Central memory CD8-positive, alpha-beta T cell (primary cell): ENCODE data around the gene BRAP.
A peak's percentile ranks its signal among the peaks of the same experiment; 100 is the strongest.
"Not testable (repeated sequence)": the region's sequence is repeated elsewhere in the genome, so short reads cannot be mapped to it uniquely, and the experiment has no call there.

Source experiments
- ATAC-seq: fragments of 150-1000 bp; cut with Tn5 transposase; replicated peaks from 2 replicates; pipeline ENCODE4 v1.10.0; 2022; ENCODE audit warnings: mild to moderate bottlenecking, moderate FRiP score, moderate number of reproducible peaks; ENCODE audit not compliant: poor library complexity, severe bottlenecking; ENCODE audit errors: extremely low read depth
- DNase-seq, 2 donors: peaks; one replicate each; pipeline ENCODE4 v3.0.0; 2021; ENCODE audit warnings: low spot score in 2 of 2
- H3K27ac Mint-ChIP-seq: one replicate; pipeline ENCODE4 v1.8.0; 2022; ENCODE audit warnings: low read depth, mild to moderate bottlenecking, moderate library complexity, mixed read lengths
- H3K27me3 Mint-ChIP-seq: one replicate; pipeline ENCODE4 v1.8.0; 2022; ENCODE audit warnings: mixed read lengths
- H3K36me3 Mint-ChIP-seq: one replicate; pipeline ENCODE4 v1.8.0; 2022; ENCODE audit warnings: mild to moderate bottlenecking, moderate library complexity, mixed read lengths; ENCODE audit not compliant: insufficient read depth
- H3K4me1 Mint-ChIP-seq: one replicate; pipeline ENCODE4 v1.8.0; 2022; ENCODE audit warnings: mixed read lengths
- H3K4me3 Mint-ChIP-seq: one replicate; pipeline ENCODE4 v1.8.0; 2022; ENCODE audit warnings: mild to moderate bottlenecking, moderate library complexity, mixed read lengths
- H3K9me3 Mint-ChIP-seq: one replicate; pipeline ENCODE4 v1.8.0; 2022; ENCODE audit warnings: mixed read lengths

BRAP gene, protein sequence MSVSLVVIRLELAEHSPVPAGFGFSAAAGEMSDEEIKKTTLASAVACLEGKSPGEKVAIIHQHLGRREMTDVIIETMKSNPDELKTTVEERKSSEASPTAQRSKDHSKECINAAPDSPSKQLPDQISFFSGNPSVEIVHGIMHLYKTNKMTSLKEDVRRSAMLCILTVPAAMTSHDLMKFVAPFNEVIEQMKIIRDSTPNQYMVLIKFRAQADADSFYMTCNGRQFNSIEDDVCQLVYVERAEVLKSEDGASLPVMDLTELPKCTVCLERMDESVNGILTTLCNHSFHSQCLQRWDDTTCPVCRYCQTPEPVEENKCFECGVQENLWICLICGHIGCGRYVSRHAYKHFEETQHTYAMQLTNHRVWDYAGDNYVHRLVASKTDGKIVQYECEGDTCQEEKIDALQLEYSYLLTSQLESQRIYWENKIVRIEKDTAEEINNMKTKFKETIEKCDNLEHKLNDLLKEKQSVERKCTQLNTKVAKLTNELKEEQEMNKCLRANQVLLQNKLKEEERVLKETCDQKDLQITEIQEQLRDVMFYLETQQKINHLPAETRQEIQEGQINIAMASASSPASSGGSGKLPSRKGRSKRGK

DNA sequence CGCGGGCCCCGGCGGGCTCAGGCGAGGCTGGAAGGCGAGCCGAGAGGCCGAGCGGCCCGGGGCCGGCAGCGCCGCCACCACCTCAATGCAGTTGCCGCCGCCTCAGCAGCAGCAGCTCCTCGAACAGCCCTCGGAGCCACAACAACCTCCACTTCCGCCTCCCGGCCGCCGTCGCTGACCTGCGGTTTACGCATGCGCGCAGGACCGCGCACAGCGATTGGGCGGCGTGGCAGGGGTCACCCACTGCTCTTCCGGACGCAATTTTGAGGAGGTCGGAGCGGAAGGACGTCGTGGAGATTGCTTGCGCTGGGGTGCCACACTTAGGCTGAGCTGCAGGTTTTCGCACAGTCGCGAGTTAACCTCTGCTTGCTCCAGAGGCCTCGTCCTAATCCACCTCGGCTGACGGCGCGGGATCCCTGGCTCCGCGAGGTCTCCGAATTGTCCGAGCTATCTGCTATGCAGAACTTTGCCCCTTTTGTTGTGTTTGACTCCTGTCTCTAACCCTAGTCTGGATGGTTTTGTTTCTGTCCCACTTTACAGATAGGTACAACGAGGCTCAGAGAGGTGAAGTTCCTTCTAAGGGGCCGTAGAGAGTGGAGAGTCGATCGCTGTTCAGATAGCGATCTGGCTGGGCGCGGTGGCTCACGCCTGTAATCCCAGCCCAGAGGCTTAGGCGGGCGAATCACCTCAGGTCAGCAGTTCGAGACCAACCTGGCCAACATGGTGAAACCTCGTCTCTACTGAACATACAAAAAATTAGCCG, at the start of gene BRAP, which contains the start of gene ACAD10:
TSS of gene BRAP (minus strand) at position 146 of the 763 bp plus-strand sequence. CDS start 164 bp downstream, outside the sequence.
TSS of gene ACAD10 (plus strand) at position 243 of the 763 bp plus-strand sequence. CDS start 6,657 bp downstream, outside the sequence.
- H3K9me3 Mint-ChIP-seq = no peaks in the 10 kb centered on the region
- no peaks in the 10 kb centered on the region for H3K27me3 Mint-ChIP-seq
- peaks cover 44% of the 10 kb centered on the region for H3K36me3 Mint-ChIP-seq
- H3K4me1 Mint-ChIP-seq = peaks cover 47% of the 10 kb centered on the region
- ATAC-seq (peak; percentile 95), DNase-seq (peak; percentile 92 to 94)
- peak within 1 kb of the TSS; percentile 95 for H3K27ac Mint-ChIP-seq
- H3K4me3 Mint-ChIP-seq = peak within 1 kb of the TSS; percentile 98

DNA sequence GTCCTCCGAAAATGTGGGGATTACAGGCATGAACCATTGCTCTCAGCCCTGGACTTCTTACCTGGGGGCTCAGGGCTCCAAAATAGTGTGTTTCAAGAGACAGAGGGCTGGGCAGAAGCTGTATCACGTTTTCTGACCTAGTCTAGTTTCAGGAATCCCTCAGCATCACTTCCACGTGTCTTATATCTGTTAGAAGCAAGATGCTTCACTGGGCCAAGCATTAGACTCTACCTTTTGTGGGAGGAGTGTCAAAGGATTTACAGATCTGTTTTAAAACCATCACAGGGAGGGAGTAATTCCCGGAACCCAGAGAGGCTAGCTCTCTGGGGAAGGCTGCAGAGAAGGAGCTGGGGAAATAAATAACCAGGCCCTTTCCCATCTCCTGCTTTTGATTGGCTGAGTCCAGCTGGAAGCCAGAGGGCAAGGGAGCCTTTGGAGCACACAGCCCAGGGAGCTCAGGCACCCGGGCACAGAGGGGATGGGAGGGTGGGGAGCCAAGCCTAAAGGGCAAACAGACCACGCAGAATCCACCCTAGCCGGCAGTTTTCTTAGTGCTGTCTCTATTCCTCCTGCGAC, 47.7 kb upstream of the BRAP start:
- H3K36me3 Mint-ChIP-seq = peaks cover 38% of the 10 kb centered on the region
- ATAC-seq (no peak), DNase-seq (no peak)
- no peak overlapping the region for H3K4me3 Mint-ChIP-seq
- H3K4me1 Mint-ChIP-seq = no peaks in the 10 kb centered on the region
- H3K9me3 Mint-ChIP-seq = no peaks in the 10 kb centered on the region
- H3K27ac Mint-ChIP-seq = no peak overlapping the region
- H3K27me3 Mint-ChIP-seq = no peaks in the 10 kb centered on the region

DNA sequence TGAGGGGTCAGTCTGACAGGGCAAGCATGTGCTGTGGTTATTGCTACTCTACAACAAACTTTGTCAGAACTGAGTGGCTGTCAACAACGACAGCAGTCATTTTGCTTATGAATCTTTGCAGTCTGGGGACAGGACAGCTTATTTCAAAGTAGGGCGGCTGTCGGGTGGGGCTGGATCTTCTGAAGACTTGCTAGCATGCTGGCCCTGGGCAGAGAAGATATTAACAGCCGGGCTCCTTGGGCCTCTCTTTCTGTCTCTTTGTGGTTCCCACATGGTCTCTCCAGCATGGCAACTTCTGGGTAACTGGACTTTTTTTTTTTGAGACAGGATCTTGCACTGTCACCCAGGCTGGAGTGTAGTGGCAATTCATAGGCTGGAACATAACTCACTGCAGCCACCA, 47.0 kb upstream of the BRAP start:
- no peaks in the 10 kb centered on the region for H3K4me1 Mint-ChIP-seq
- H3K9me3 Mint-ChIP-seq = no peaks in the 10 kb centered on the region
- no peak for ATAC-seq
- DNase-seq = no peak
- no peak overlapping the region for H3K4me3 Mint-ChIP-seq
- no peak overlapping the region for H3K27ac Mint-ChIP-seq
- H3K27me3 Mint-ChIP-seq = no peaks in the 10 kb centered on the region
- H3K36me3 Mint-ChIP-seq = peaks cover 38% of the 10 kb centered on the region

DNA sequence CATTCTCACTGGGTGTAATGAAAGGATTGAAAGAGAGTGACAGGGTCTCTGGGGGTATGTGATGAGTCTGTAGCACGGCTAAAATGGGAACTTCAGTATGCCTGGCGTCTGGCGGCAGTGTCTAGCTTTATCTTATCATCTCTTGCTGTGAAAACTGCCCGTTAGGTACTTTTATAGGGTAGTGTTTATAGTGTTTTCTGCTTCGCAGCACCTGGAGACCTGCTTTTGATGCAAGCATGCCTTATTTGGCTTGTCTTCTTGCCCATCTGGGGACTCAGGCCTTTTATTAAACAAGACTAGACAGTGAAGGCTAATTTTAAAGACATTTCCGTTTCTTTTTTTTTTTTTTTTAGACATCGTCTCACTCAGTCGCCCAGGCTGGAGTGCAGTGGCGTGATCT, 44.7 kb upstream of the BRAP start:
- H3K27me3 Mint-ChIP-seq = no peaks in the 10 kb centered on the region
- H3K9me3 Mint-ChIP-seq = no peaks in the 10 kb centered on the region
- no peak for ATAC-seq
- H3K4me1 Mint-ChIP-seq = no peaks in the 10 kb centered on the region
- H3K36me3 Mint-ChIP-seq = peaks cover 24% of the 10 kb centered on the region
- no peak overlapping the region for H3K4me3 Mint-ChIP-seq
- no peak overlapping the region for H3K27ac Mint-ChIP-seq
- no peak for DNase-seq

- ATAC-seq = no peak
- Mint-ChIP-seq H3K27me3 (no peaks in the 10 kb centered on the region), H3K4me3 (no peak overlapping the region), H3K27ac (no peak overlapping the region), H3K36me3 (peaks cover 17% of the 10 kb centered on the region), H3K9me3 (no peaks in the 10 kb centered on the region), H3K4me1 (no peaks in the 10 kb centered on the region)
- DNase-seq = no peak
Observed at GRCh38 chr12:111728795-111729194, 43.0 kb upstream of the BRAP start.

- H3K9me3 Mint-ChIP-seq, ATAC-seq, DNase-seq, H3K27me3 Mint-ChIP-seq, H3K4me1 Mint-ChIP-seq, H3K27ac Mint-ChIP-seq, H3K4me3 Mint-ChIP-seq: not testable (repeated sequence)
- peaks cover 19% of the 10 kb centered on the region for H3K36me3 Mint-ChIP-seq
Observed at GRCh38 chr12:111723646-111724360, 38.0 kb upstream of the BRAP start.

DNA sequence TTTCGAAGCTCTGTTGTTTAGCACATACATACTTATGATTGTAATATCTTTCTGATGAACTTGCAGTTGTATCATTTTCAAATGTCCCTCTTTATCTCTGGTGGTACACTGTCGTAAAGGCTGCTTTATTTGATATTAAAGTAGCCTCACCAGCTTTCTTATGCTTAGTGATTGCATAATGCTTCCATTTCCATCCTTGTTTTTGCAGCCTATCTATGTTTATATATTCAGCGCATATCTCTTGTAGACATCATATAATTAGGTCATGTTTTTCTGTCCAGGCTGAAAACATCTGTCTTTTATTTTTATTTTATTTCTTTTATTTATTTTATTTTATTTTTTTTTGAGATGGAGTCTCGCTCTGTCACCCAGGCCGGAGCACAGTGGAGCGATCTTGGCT, 34.7 kb upstream of the BRAP start:
- no peaks in the 10 kb centered on the region for H3K4me1 Mint-ChIP-seq
- no peaks in the 10 kb centered on the region for H3K9me3 Mint-ChIP-seq
- ATAC-seq (no peak), DNase-seq (no peak)
- H3K4me3 Mint-ChIP-seq = no peak overlapping the region
- H3K36me3 Mint-ChIP-seq = peaks cover 27% of the 10 kb centered on the region
- no peak overlapping the region for H3K27ac Mint-ChIP-seq
- H3K27me3 Mint-ChIP-seq = no peaks in the 10 kb centered on the region

DNA sequence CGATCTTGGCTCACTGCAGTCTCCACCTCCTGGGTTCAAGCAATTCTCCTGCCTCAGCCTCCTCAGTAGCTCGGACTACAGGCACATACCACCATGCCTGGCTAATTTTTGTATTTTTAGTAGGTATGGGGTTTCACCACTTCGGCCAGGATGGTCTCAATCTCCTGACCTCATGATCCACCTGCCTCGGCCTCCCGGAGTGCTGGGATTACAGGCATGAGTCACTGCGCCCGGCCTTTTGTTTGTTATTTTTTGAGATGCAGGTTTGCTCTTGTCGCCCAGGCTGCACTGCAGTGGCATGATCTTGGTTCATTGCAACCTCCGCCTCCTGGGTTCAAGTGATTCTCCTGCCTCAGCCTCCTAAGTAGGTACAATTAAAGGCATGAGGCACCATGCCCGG, 33.6 kb upstream of the BRAP start:
- H3K9me3 Mint-ChIP-seq, H3K27me3 Mint-ChIP-seq, DNase-seq, H3K27ac Mint-ChIP-seq, ATAC-seq, H3K4me1 Mint-ChIP-seq, H3K4me3 Mint-ChIP-seq: not testable (repeated sequence)
- peaks cover 28% of the 10 kb centered on the region for H3K36me3 Mint-ChIP-seq

DNA sequence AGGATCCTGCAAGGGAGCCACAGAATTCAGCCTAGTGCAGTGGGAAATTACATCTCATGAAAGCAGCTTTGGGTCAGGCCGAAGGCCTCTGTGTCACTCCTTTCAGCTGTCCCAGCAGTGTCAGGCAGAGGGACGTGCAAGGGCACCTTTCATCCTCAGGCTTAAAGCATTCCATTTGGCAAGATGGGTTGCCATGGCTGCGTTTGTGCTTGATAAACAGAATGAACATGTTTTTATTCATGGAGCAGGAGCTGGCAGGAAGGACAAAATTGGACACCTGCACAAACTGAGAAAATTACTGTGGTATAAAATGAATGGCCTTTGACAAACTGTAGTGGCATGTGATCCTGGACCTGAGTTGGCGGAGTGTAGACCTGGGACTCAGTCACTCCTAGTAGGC, 29.5 kb upstream of the BRAP start:
- ATAC-seq (no peak), DNase-seq (no peak)
- Mint-ChIP-seq H3K4me1 (no peaks in the 10 kb centered on the region), H3K36me3 (peaks cover 34% of the 10 kb centered on the region), H3K27ac (no peak overlapping the region), H3K9me3 (no peaks in the 10 kb centered on the region), H3K27me3 (no peaks in the 10 kb centered on the region), H3K4me3 (no peak overlapping the region)

GRCh38 chr12:111706145-111706544, 20.4 kb upstream of the BRAP start:
- Mint-ChIP-seq H3K27me3 (no peaks in the 10 kb centered on the region), H3K9me3 (no peaks in the 10 kb centered on the region), H3K27ac (no peak overlapping the region), H3K4me3 (no peak overlapping the region), H3K4me1 (peaks cover 5% of the 10 kb centered on the region), H3K36me3 (peaks cover 34% of the 10 kb centered on the region)
- DNase-seq (no peak), ATAC-seq (no peak)

DNA sequence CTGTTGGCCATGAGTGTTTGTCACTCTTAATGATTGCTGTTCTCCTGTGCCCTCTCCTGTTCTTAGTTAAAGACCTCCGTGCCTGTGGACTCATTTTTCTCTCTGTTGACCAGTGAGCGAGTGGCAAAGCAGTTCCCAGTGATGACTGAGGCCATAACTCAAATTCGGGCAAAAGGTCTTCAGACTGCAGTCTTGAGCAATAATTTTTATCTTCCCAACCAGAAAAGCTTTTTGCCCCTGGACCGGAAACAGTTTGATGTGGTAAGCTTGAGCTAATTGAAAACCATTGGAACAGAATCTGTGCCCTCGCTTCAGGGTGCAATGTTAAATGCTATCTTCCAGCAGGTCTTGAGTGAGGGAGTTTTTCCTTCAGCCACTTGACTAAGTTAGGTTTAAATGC, 19.9 kb upstream of the BRAP start:
- H3K27me3 Mint-ChIP-seq = no peaks in the 10 kb centered on the region
- DNase-seq (no peak), ATAC-seq (no peak)
- no peak overlapping the region for H3K27ac Mint-ChIP-seq
- H3K36me3 Mint-ChIP-seq = peaks cover 32% of the 10 kb centered on the region
- no peaks in the 10 kb centered on the region for H3K9me3 Mint-ChIP-seq
- peaks cover 5% of the 10 kb centered on the region for H3K4me1 Mint-ChIP-seq
- no peak overlapping the region for H3K4me3 Mint-ChIP-seq

GRCh38 chr12:111699962-111700361, 14.2 kb upstream of the BRAP start:
- DNase-seq = no peak
- Mint-ChIP-seq H3K36me3 (peaks cover 39% of the 10 kb centered on the region), H3K4me3 (no peak overlapping the region), H3K27ac (no peak overlapping the region), H3K27me3 (no peaks in the 10 kb centered on the region), H3K4me1 (peaks cover 5% of the 10 kb centered on the region), H3K9me3 (no peaks in the 10 kb centered on the region)
- ATAC-seq = no peak
